Osteoblast (primary cell): ENCODE data around the gene SLC16A10. TPM values are rescaled to one million over a fixed set of nuclear protein-coding genes. Genes with fewer than 3 reads are reported as not detected.

Experiments
- DNase-seq: peaks from one replicate; pipeline ENCODE4 v3.0.0; 2011; ENCODE audit warnings: low spot score, mixed read lengths; ENCODE audit not compliant: insufficient read length; ENCODE audit errors: missing footprints
- H2AFZ ChIP-seq: 2 replicates; pipeline ENCODE4 v1.6.0; 2011; ENCODE audit warnings: mild to moderate bottlenecking, low read length
- H3K27ac ChIP-seq: 2 replicates; pipeline ENCODE4 v1.5.1; 2011; ENCODE audit warnings: mild to moderate bottlenecking, low read depth, low read length, moderate library complexity
- H3K27me3 ChIP-seq: 2 replicates; pipeline ENCODE4 v1.6.0; 2012; ENCODE audit warnings: mild to moderate bottlenecking, control low read depth, inconsistent platforms, low read length, moderate library complexity; ENCODE audit not compliant: insufficient read depth
- H3K36me3 ChIP-seq: 2 replicates; pipeline ENCODE4 v1.5.1; 2011; ENCODE audit warnings: mild to moderate bottlenecking, low read length, control low read depth, moderate library complexity; ENCODE audit not compliant: insufficient read depth
- H3K4me1 ChIP-seq: 2 replicates; pipeline ENCODE4 v1.5.1; 2011; ENCODE audit warnings: mild to moderate bottlenecking, low read length, control low read depth, moderate library complexity; ENCODE audit not compliant: insufficient read depth
- H3K4me2 ChIP-seq: 2 replicates; pipeline ENCODE4 v1.6.0; 2011; ENCODE audit warnings: mild to moderate bottlenecking, low read length; ENCODE audit not compliant: insufficient read depth
- H3K4me3 ChIP-seq: fragments of 200-600 bp; sonication (generic); 3 replicates; pipeline ENCODE4 v1.5.1; 2012; ENCODE audit warnings: mild to moderate bottlenecking, low read length, inconsistent platforms; ENCODE audit not compliant: insufficient read depth
- H3K79me2 ChIP-seq: 2 replicates; pipeline ENCODE4 v1.6.0; 2012; ENCODE audit warnings: mild to moderate bottlenecking, low read length, control low read depth, inconsistent platforms; ENCODE audit not compliant: insufficient read depth
- H3K9me3 ChIP-seq: 2 replicates; pipeline ENCODE4 v1.5.1; 2011; ENCODE audit warnings: low read depth, low read length, control low read depth
- H4K20me1 ChIP-seq: 2 replicates; pipeline ENCODE4 v1.6.0; 2012; ENCODE audit warnings: mild to moderate bottlenecking, low read length, control low read depth; ENCODE audit not compliant: insufficient read depth
- CTCF ChIP-seq: IDR thresholded peaks from 2 replicates; pipeline ENCODE4 v1.5.1; 2011; ENCODE audit warnings: mild to moderate bottlenecking, low read depth, low read length, moderate library complexity; ENCODE audit errors: extremely low read depth
- total RNA-seq: library from RNA; depleted of rRNA; stranded (reverse); fragments of >200 nt; gene quantifications from 2 replicates; pipeline ENCODE4 v1.2.3, GENCODE V29; 2012

SLC16A10 gene
- total RNA-seq, 1 donor: under 0.01 TPM

DNA sequence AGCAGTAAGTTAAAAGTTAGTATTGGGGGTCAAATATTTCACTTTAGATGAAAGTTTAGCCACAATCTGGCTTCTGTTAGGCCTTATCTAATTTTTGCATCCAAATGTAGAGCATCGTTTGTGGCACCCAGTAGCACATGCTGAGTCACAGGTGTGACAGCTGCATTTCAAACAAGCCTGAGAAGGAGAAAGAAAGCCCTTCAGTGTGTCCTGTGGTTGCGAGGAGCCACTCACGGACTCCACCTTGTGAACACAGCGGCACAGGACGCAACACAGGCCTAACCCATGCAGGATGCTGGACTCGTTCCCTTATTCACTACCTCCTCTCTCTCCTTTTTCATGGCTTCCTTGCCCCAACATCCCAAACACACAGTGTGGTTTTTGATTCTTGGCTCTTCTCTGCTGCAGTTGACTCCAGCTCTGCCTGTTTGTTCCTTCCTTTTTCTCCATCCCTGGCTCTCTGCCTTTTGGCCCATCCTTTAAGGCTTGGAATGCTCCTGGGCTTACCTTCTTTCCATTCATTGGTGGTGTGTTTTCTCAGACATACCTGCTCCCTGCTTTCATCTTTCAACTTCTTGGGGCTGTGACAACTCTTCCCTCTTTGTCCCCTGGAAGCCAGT is 124.2 kb downstream of the SLC16A10 start:
- H3K4me2 ChIP-seq: no peak overlapping the region
- H3K4me1 ChIP-seq: no peaks in the 10 kb centered on the region
- no peaks in the 10 kb centered on the region for H3K36me3 ChIP-seq
- no peak overlapping the region for H3K4me3 ChIP-seq
- H3K79me2 ChIP-seq: no peaks in the 10 kb centered on the region
- H3K27me3 ChIP-seq: no peaks in the 10 kb centered on the region
- no peaks in the 10 kb centered on the region for H3K9me3 ChIP-seq
- peak; percentile 50 for DNase-seq
- no peak for TF ChIP-seq CTCF
- H2AFZ ChIP-seq: peak overlapping the region; percentile 61
- H3K27ac ChIP-seq: no peak overlapping the region
- no peaks in the 10 kb centered on the region for H4K20me1 ChIP-seq

GRCh38 chr6:111212625-111213024 is 125.3 kb downstream of the SLC16A10 start:
- no peak for DNase-seq
- H3K79me2 ChIP-seq: no peaks in the 10 kb centered on the region
- TF ChIP-seq CTCF: no peak

DNA sequence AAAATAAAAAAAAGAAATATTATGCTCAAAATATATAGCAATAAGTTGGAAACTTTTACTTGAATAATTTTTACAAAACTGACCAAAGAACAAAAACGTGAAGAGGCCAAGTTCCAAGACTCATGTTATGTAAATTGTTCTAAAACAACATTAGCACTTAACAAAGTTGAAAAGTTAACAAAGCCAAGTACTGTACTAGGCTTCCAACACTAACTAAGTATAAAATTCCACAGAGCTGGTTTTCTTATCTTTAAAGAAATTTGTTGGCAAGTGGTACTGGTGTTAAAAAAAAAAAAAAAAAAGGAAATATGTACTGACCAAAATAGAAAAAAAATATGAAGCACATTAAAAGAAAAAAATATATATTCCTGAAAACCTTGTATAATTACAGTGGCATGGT is 127.8 kb downstream of the SLC16A10 start:
- Histone ChIP-seq H3K27me3 (no peaks in the 10 kb centered on the region), H3K4me3 (no peak overlapping the region), H3K27ac (no peak overlapping the region), H3K4me2 (no peak overlapping the region), H3K79me2 (no peaks in the 10 kb centered on the region), H3K9me3 (no peaks in the 10 kb centered on the region), H4K20me1 (no peaks in the 10 kb centered on the region), H3K4me1 (no peaks in the 10 kb centered on the region), H2AFZ (no peak overlapping the region), H3K36me3 (no peaks in the 10 kb centered on the region)
- TF ChIP-seq CTCF: no peak
- no peak for DNase-seq

More at GRCh38 chr6:111212625-111213024, 125.3 kb downstream of the SLC16A10 start:
- H3K36me3 ChIP-seq: no peaks in the 10 kb centered on the region
- H3K4me2 ChIP-seq: no peak overlapping the region
- no peaks in the 10 kb centered on the region for H3K27me3 ChIP-seq
- H3K4me1 ChIP-seq: no peaks in the 10 kb centered on the region
- no peaks in the 10 kb centered on the region for H4K20me1 ChIP-seq
- no peak overlapping the region for H3K4me3 ChIP-seq
- no peak overlapping the region for H3K27ac ChIP-seq
- H3K9me3 ChIP-seq: no peaks in the 10 kb centered on the region
- H2AFZ ChIP-seq: no peak overlapping the region

DNA sequence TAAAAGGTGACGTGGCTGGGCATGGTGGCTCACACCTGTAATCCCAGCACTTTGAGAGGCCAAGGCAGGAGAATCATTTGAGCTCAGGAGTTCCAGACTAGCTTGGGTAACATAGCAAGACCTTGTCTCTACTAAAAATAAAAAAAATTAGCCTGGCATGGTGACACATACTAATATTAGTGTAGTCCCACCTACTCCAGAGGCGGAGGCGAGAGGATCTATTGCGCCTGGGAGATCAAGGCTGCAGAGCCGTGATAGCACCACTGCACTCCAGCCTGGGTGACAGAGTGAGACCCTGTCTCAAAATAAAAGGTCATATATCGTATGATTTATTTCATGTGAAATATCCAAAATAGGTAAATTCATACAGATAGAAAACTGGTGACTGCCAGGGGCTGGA is 132.5 kb downstream of the SLC16A10 start:
- no peaks in the 10 kb centered on the region for H3K79me2 ChIP-seq
- no peak overlapping the region for H3K4me3 ChIP-seq
- H2AFZ ChIP-seq: no peak overlapping the region
- H4K20me1 ChIP-seq: no peaks in the 10 kb centered on the region
- H3K4me2 ChIP-seq: no peak overlapping the region
- DNase-seq: no peak
- H3K27ac ChIP-seq: no peak overlapping the region
- no peaks in the 10 kb centered on the region for H3K36me3 ChIP-seq
- H3K9me3 ChIP-seq: no peaks in the 10 kb centered on the region
- TF ChIP-seq CTCF: no peak
- no peaks in the 10 kb centered on the region for H3K27me3 ChIP-seq
- no peaks in the 10 kb centered on the region for H3K4me1 ChIP-seq
